Stimulated activated CD8-positive, alpha-beta memory T cell treated with anti-CD3 and anti-CD28 coated beads, Interleukin-4, amount 100 ng/mL, for 24 hours (primary cell): Measurements from ENCODE around the gene DKK1.
"Not testable (repeated sequence)": the region's sequence is repeated elsewhere in the genome, so short reads cannot be mapped to it uniquely, and the experiment has no call there.

Experiments used
- DNase-seq: peaks from one replicate; pipeline ENCODE4 v3.0.0-alpha.2; 2020; ENCODE audit warnings: low read depth

Gene DKK1

GRCh38 chr10:52318136-52318701 is 4.1 kb downstream of the DKK1 start:
- DNase-seq = no peak

GRCh38 chr10:52318822-52319464 is 4.9 kb downstream of the DKK1 start:
- DNase-seq = no peak

GRCh38 chr10:52319926-52320325 is 5.8 kb downstream of the DKK1 start:
- DNase-seq = no peak

GRCh38 chr10:52322323-52322722 is 8.2 kb downstream of the DKK1 start:
- no peak for DNase-seq

- no peak for DNase-seq
These were observed 8.9 kb downstream of the DKK1 start for GRCh38 chr10:52322936-52323335.

GRCh38 chr10:52326382-52326781 is 12.3 kb downstream of the DKK1 start:
- DNase-seq = no peak

GRCh38 chr10:52331638-52332364 is 17.7 kb downstream of the DKK1 start:
- DNase-seq = no peak

- no peak for DNase-seq
These were observed 18.7 kb downstream of the DKK1 start for GRCh38 chr10:52332815-52333214.

- no peak for DNase-seq
These were observed 20.5 kb downstream of the DKK1 start for GRCh38 chr10:52334595-52334994.

- no peak for DNase-seq
These were observed 21.6 kb downstream of the DKK1 start for GRCh38 chr10:52335665-52336064.

GRCh38 chr10:52337225-52337624 is 23.1 kb downstream of the DKK1 start:
- no peak for DNase-seq

- no peak for DNase-seq
These were observed 29.4 kb downstream of the DKK1 start for GRCh38 chr10:52343439-52343838.

GRCh38 chr10:52346394-52347326 is 32.6 kb downstream of the DKK1 start:
- DNase-seq = no peak

- no peak for DNase-seq
These were observed 33.2 kb downstream of the DKK1 start for GRCh38 chr10:52347327-52347667.

GRCh38 chr10:52348037-52348564 is 34.0 kb downstream of the DKK1 start:
- DNase-seq = no peak

GRCh38 chr10:52351914-52352330 is 37.8 kb downstream of the DKK1 start:
- DNase-seq = no peak

- DNase-seq = no peak
These were observed 39.1 kb downstream of the DKK1 start for GRCh38 chr10:52353205-52353604.

- no peak for DNase-seq
These were observed 39.9 kb downstream of the DKK1 start for GRCh38 chr10:52353960-52354394.

- no peak for DNase-seq
These were observed 43.9 kb downstream of the DKK1 start for GRCh38 chr10:52357971-52358370.

GRCh38 chr10:52359441-52359840 is 45.4 kb downstream of the DKK1 start:
- no peak for DNase-seq

GRCh38 chr10:52365547-52366432 is 51.7 kb downstream of the DKK1 start:
- DNase-seq = not testable (repeated sequence)
